GM18867 (cell line): Measurements from ENCODE around the gene STX18.
A peak's percentile ranks its signal among the peaks of the same experiment; 100 is the strongest.
"Not testable (repeated sequence)": the region's sequence is repeated elsewhere in the genome, so short reads cannot be mapped to it uniquely, and the experiment has no call there.

Source experiments
- ATAC-seq: cut with Tn5 transposase; IDR thresholded peaks from one replicate; pipeline ENCODE4 v1.9.1; 2021; ENCODE audit warnings: mild to moderate bottlenecking, moderate library complexity; ENCODE audit not compliant: unreplicated experiment

Gene STX18

GRCh38 chr4:4481399-4481994, 60.4 kb downstream of the STX18 start:
- no peak for ATAC-seq

GRCh38 chr4:4480685-4481398, 61.0 kb downstream of the STX18 start:
- ATAC-seq: no peak

- no peak for ATAC-seq
Measured at GRCh38 chr4:4480205-4480604, 61.6 kb downstream of the STX18 start.

- no peak for ATAC-seq
Measured at GRCh38 chr4:4479366-4479765, 62.5 kb downstream of the STX18 start.

- no peak for ATAC-seq
Measured at GRCh38 chr4:4477796-4478195, 64.1 kb downstream of the STX18 start.

GRCh38 chr4:4477391-4477790, 64.5 kb downstream of the STX18 start:
- no peak for ATAC-seq

- ATAC-seq: no peak
Measured at GRCh38 chr4:4474476-4474875, 67.4 kb downstream of the STX18 start.

GRCh38 chr4:4472344-4472958, 69.4 kb downstream of the STX18 start:
- ATAC-seq: no peak

GRCh38 chr4:4471195-4471594, 70.7 kb downstream of the STX18 start:
- no peak for ATAC-seq

- no peak for ATAC-seq
Measured at GRCh38 chr4:4470208-4470607, 71.6 kb downstream of the STX18 start.

GRCh38 chr4:4465238-4465637, 76.6 kb downstream of the STX18 start:
- ATAC-seq: not testable (repeated sequence)

GRCh38 chr4:4462970-4463369, 78.9 kb downstream of the STX18 start:
- ATAC-seq: no peak

- ATAC-seq: no peak
Measured at GRCh38 chr4:4461850-4462249, 80.0 kb downstream of the STX18 start.

- ATAC-seq: no peak
Measured at GRCh38 chr4:4461178-4461577, 80.7 kb downstream of the STX18 start.

GRCh38 chr4:4460759-4461158, 81.1 kb downstream of the STX18 start:
- no peak for ATAC-seq

- ATAC-seq: no peak
Measured at GRCh38 chr4:4459181-4459580, 82.7 kb downstream of the STX18 start.

- no peak for ATAC-seq
Measured at GRCh38 chr4:4457803-4458553, 83.9 kb downstream of the STX18 start.

GRCh38 chr4:4456816-4457578, 84.9 kb downstream of the STX18 start:
- no peak for ATAC-seq

- no peak for ATAC-seq
Measured at GRCh38 chr4:4456351-4456750, 85.5 kb downstream of the STX18 start.

- ATAC-seq: peak; percentile 86
Measured at GRCh38 chr4:4455210-4455865, 86.5 kb downstream of the STX18 start.
